ENCODE results near the gene SATB2.

GRCh38 chr2:199433204-199433832 lies 24.4 kb downstream of the SATB2 start:
- TF ChIP-seq SP1 (CRISPR knock-in tag; conservative IDR thresholded peaks at IDR 0.05): no peak
- TF ChIP-seq GABPB1 (CRISPR knock-in tag; IDR thresholded peaks at IDR 0.05): no peak
- no peak for TF ChIP-seq ZNF138 (CRISPR knock-in tag; conservative IDR thresholded peaks at IDR 0.05)
- no peak for TF ChIP-seq CTCF (IDR thresholded peaks at IDR 0.05)
- TF ChIP-seq KAT7 (CRISPR knock-in tag; IDR thresholded peaks at IDR 0.05; ENCODE audit: borderline replicate concordance): no peak
- no peak for TF ChIP-seq CBFB (CRISPR knock-in tag; IDR thresholded peaks at IDR 0.05; ENCODE audit: low read depth)
- TF ChIP-seq ZNF512 (CRISPR knock-in tag; IDR thresholded peaks at IDR 0.05; ENCODE audit: borderline replicate concordance): no peak
- TF ChIP-seq ATF2 (CRISPR knock-in tag; IDR thresholded peaks at IDR 0.05; ENCODE audit: borderline replicate concordance, low read depth): no peak
- TF ChIP-seq TEAD4 (CRISPR knock-in tag; IDR thresholded peaks at IDR 0.05): no peak
- TF ChIP-seq FOXJ3 (CRISPR knock-in tag; IDR thresholded peaks at IDR 0.05; ENCODE audit: borderline replicate concordance): no peak
- TF ChIP-seq RELA (CRISPR knock-in tag; IDR thresholded peaks at IDR 0.05; ENCODE audit: borderline replicate concordance): no peak

Data from WTC11 (cell line).